ENCODE measurements around the gene TRMT6. TPM values are rescaled to one million over a fixed set of nuclear protein-coding genes. Genes with fewer than 3 reads are reported as not detected.
A peak's percentile ranks its signal among the peaks of the same experiment; 100 is the strongest.

Gene TRMT6
- total and polyA plus RNA-seq, 10 donors: 8.5 to 15.2 (median 10.9) TPM

DNA sequence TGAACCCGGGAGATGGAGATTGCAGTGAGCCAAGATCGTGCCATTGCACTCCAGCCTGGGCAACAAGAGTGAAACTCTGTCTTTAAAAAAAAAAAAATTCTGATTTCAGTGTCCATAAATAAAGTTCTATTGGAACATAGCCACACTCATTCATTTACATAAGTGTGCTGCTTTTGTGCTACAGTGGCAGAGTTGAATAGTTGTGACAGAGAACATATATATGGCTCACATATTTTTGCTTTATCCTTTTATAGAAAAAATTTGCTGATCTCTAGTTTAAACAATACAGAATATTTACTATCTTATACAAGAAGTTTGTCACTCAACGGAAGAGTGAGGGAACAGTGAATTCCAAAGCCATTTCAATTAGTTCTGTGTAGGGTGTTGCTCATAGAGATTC is 18.1 kb upstream of the TRMT6 start:
- no peak overlapping the region for H3K27ac ChIP-seq
- DNase-seq: no peak
- H3K27me3 ChIP-seq (replicated peaks in 1 of 7): no peaks in the 10 kb centered on the region
- WGBS, 5 donors: 93 to 100% (median 97%) methylated on average over 3 of the region's 3 CpGs
- intact Hi-C loops (cut with DNase I; ENCODE audit: low total_unique reads): no loop called here
- no peak overlapping the region for H3K4me3 ChIP-seq
- H3K4me1 ChIP-seq: no peaks in the 10 kb centered on the region
- no peaks in the 10 kb centered on the region for H3K9me3 ChIP-seq
- TF ChIP-seq POLR2A (IDR thresholded peaks at IDR 0.05) (no peak), POLR2AphosphoS5 (IDR thresholded peaks at IDR 0.05) (no peak)
- TF ChIP-seq, protein P1, sequence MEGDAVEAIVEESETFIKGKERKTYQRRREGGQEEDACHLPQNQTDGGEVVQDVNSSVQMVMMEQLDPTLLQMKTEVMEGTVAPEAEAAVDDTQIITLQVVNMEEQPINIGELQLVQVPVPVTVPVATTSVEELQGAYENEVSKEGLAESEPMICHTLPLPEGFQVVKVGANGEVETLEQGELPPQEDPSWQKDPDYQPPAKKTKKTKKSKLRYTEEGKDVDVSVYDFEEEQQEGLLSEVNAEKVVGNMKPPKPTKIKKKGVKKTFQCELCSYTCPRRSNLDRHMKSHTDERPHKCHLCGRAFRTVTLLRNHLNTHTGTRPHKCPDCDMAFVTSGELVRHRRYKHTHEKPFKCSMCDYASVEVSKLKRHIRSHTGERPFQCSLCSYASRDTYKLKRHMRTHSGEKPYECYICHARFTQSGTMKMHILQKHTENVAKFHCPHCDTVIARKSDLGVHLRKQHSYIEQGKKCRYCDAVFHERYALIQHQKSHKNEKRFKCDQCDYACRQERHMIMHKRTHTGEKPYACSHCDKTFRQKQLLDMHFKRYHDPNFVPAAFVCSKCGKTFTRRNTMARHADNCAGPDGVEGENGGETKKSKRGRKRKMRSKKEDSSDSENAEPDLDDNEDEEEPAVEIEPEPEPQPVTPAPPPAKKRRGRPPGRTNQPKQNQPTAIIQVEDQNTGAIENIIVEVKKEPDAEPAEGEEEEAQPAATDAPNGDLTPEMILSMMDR (IDR thresholded peaks at IDR 0.05 in 8 of 11, conservative IDR thresholded peaks at IDR 0.05 in 3 of 11): no peak
- H3K36me3 ChIP-seq: peaks cover 0 to 90% (median 26%) of the 10 kb centered on the region in 6 donors

DNA sequence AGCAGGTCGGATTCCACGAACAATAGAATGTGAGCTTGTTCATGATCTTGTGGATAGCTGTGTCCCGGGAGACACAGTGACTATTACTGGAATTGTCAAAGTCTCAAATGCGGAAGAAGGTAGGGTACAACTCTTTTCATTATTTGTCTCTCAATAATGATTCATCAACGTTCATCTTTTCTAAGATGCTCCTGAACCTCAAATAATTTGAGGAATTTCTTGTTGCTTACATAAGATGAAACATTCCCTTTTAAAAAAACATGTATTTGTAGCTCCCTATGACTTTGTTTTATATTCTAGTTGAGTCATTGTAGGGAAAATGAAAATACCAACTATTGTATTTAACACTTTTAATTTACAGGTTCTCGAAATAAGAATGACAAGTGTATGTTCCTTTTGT is 17.1 kb upstream of the TRMT6 start:
- DNase-seq: no peak
- Histone ChIP-seq H3K4me1 (no peaks in the 10 kb centered on the region), H3K4me3 (no peak overlapping the region), H3K9me3 (no peaks in the 10 kb centered on the region), H3K27ac (no peak overlapping the region), H3K36me3 (peaks cover 0 to 90% (median 26%) of the 10 kb centered on the region in 6 donors), H3K27me3 (replicated peaks in 1 of 7) (no peaks in the 10 kb centered on the region)
- intact Hi-C loops (cut with DNase I; ENCODE audit: low total_unique reads): no loop called here
- TF ChIP-seq POLR2A (IDR thresholded peaks at IDR 0.05): no peak
- TF ChIP-seq, protein P1 (IDR thresholded peaks at IDR 0.05 in 8 of 11, conservative IDR thresholded peaks at IDR 0.05 in 3 of 11): no peak
- TF ChIP-seq POLR2AphosphoS5 (IDR thresholded peaks at IDR 0.05): no peak
- 95 to 98% (median 96%) methylated on average over 6 of the region's 6 CpGs for WGBS, 5 donors

DNA sequence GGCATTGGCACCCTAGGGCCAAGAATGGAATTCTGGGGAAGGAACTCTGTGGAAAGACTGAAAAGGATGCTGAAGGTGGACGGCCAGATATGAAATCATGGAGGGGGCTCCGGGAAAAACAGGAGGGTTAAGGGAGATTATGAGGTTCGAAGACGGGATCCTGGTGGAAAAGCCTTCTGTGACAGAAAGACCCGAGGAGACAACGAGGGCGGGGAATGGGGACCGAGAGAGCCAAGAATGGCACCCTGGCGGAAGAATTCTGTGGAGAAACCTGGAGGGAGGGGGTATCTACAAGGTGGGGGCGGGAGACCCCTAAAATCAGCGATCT is 426 bp downstream of the TRMT6 start:
- Histone ChIP-seq H3K4me1 (peaks cover 15 to 64% (median 45%) of the 10 kb centered on the region in 6 donors), H3K9me3 (no peaks in the 10 kb centered on the region), H3K4me3 (peak overlapping the region; percentile 64 to 94 (median 82)), H3K36me3 (peaks cover 4 to 59% (median 28%) of the 10 kb centered on the region in 6 donors), H3K27me3 (replicated peaks in 1 of 7) (no peaks in the 10 kb centered on the region), H3K27ac (peak overlapping the region; percentile 43 to 89 (median 76))
- DNase-seq: no peak
- intact Hi-C loops (cut with DNase I; ENCODE audit: low total_unique reads): loop anchor here (10.0 kb wide), 1 partner anchor 155 kb away; no protein-coding TSS in a partner anchor
- WGBS, 5 donors: 0 to 2% (median 1%) methylated on average over 11 of the region's 11 CpGs
- TF ChIP-seq POLR2A (IDR thresholded peaks at IDR 0.05) (no peak), POLR2AphosphoS5 (IDR thresholded peaks at IDR 0.05) (no peak)
- TF ChIP-seq, protein P1 (IDR thresholded peaks at IDR 0.05 in 8 of 11, conservative IDR thresholded peaks at IDR 0.05 in 3 of 11): no peak

DNA sequence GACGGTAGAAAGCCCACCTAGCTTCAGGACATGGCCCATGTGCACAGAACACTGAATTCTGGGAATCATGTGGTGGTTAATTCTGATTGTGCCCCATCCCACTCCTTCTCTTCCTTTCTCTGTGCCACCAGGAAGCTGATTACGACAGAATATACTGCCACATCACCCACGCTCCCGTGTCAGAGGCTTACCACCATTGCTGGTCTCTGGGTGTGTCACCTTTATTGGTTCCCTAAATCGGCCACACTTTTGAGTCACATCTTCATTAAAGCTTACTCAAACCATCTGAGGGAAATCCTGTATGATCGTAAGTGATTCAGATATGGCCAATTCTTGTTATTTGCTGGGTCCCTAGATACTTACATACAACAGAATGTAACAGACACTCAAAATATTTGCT is 3.1 kb downstream of the TRMT6 start:
- peaks cover 4 to 60% (median 42%) of the 10 kb centered on the region in 6 donors for H3K36me3 ChIP-seq

More for the DNA sequence above, 3.1 kb downstream of the TRMT6 start:
- no peaks in the 10 kb centered on the region for H3K9me3 ChIP-seq
- 40 to 74% (median 55%) methylated on average over 6 of the region's 6 CpGs for WGBS, 5 donors
- DNase-seq: no peak
- H3K4me3 ChIP-seq: no peak overlapping the region
- TF ChIP-seq POLR2A (IDR thresholded peaks at IDR 0.05): no peak
- TF ChIP-seq, protein P1 (IDR thresholded peaks at IDR 0.05 in 8 of 11, conservative IDR thresholded peaks at IDR 0.05 in 3 of 11): no peak
- no peak for TF ChIP-seq POLR2AphosphoS5 (IDR thresholded peaks at IDR 0.05)
- H3K27ac ChIP-seq: peak overlapping the region in 4 of 8 donors; percentile 5 to 43 (median 38)
- H3K4me1 ChIP-seq: peaks cover 15 to 62% (median 45%) of the 10 kb centered on the region in 6 donors
- H3K27me3 ChIP-seq (replicated peaks in 1 of 7): no peaks in the 10 kb centered on the region
- intact Hi-C loops (cut with DNase I; ENCODE audit: low total_unique reads): loop anchor here (10.0 kb wide), 1 partner anchor 152 kb away; no protein-coding TSS in a partner anchor

Measured in spleen (tissue), 11 donors.